ENCODE measurements around the gene AAMP.

Gene AAMP

GRCh38 chr2:218301176-218301819 lies 31.4 kb upstream of the AAMP start:
- Mint-ChIP-seq H3K27ac (no peak overlapping the region), H3K36me3 (no peaks in the 10 kb centered on the region), H3K4me3 (no peak overlapping the region), H3K4me1 (ENCODE audit: low read depth) (peaks cover 5% of the 10 kb centered on the region), H3K27me3 (no peaks in the 10 kb centered on the region), H3K9me3 (ENCODE audit: low read depth) (no peaks in the 10 kb centered on the region)

GRCh38 chr2:218300141-218300540 lies 30.2 kb upstream of the AAMP start:
- Mint-ChIP-seq H3K4me3 (no peak overlapping the region), H3K27ac (no peak overlapping the region), H3K27me3 (no peaks in the 10 kb centered on the region), H3K36me3 (no peaks in the 10 kb centered on the region), H3K9me3 (ENCODE audit: low read depth) (no peaks in the 10 kb centered on the region), H3K4me1 (ENCODE audit: low read depth) (peaks cover 5% of the 10 kb centered on the region)

GRCh38 chr2:218298314-218298875 lies 28.5 kb upstream of the AAMP start:
- Mint-ChIP-seq H3K27ac (no peak overlapping the region), H3K9me3 (ENCODE audit: low read depth) (no peaks in the 10 kb centered on the region), H3K27me3 (no peaks in the 10 kb centered on the region), H3K36me3 (no peaks in the 10 kb centered on the region), H3K4me1 (ENCODE audit: low read depth) (peaks cover 9% of the 10 kb centered on the region), H3K4me3 (no peak overlapping the region)

GRCh38 chr2:218296847-218297246 lies 26.9 kb upstream of the AAMP start:
- no peaks in the 10 kb centered on the region for H3K36me3 Mint-ChIP-seq
- no peak overlapping the region for H3K27ac Mint-ChIP-seq
- peaks cover 16% of the 10 kb centered on the region for H3K4me1 Mint-ChIP-seq (ENCODE audit: low read depth)
- no peaks in the 10 kb centered on the region for H3K9me3 Mint-ChIP-seq (ENCODE audit: low read depth)
- no peaks in the 10 kb centered on the region for H3K27me3 Mint-ChIP-seq
- H3K4me3 Mint-ChIP-seq = no peak overlapping the region

GRCh38 chr2:218296200-218296599 lies 26.3 kb upstream of the AAMP start:
- Mint-ChIP-seq H3K4me1 (ENCODE audit: low read depth) (peaks cover 15% of the 10 kb centered on the region), H3K27me3 (no peaks in the 10 kb centered on the region), H3K27ac (no peak overlapping the region), H3K36me3 (no peaks in the 10 kb centered on the region), H3K9me3 (ENCODE audit: low read depth) (no peaks in the 10 kb centered on the region), H3K4me3 (no peak overlapping the region)

GRCh38 chr2:218295029-218295428 lies 25.1 kb upstream of the AAMP start:
- Mint-ChIP-seq H3K27ac (no peak overlapping the region), H3K4me1 (ENCODE audit: low read depth) (peaks cover 24% of the 10 kb centered on the region), H3K4me3 (no peak overlapping the region), H3K9me3 (ENCODE audit: low read depth) (no peaks in the 10 kb centered on the region), H3K36me3 (no peaks in the 10 kb centered on the region), H3K27me3 (no peaks in the 10 kb centered on the region)

- Mint-ChIP-seq H3K27ac (no peak overlapping the region), H3K4me1 (ENCODE audit: low read depth) (peaks cover 30% of the 10 kb centered on the region), H3K27me3 (no peaks in the 10 kb centered on the region), H3K4me3 (no peak overlapping the region), H3K36me3 (no peaks in the 10 kb centered on the region), H3K9me3 (ENCODE audit: low read depth) (no peaks in the 10 kb centered on the region)
These were observed 24.6 kb upstream of the AAMP start for GRCh38 chr2:218294430-218295022.

GRCh38 chr2:218293715-218294429 lies 23.9 kb upstream of the AAMP start:
- peak overlapping the region; percentile 13 for H3K4me3 Mint-ChIP-seq
- no peaks in the 10 kb centered on the region for H3K9me3 Mint-ChIP-seq (ENCODE audit: low read depth)
- H3K36me3 Mint-ChIP-seq = no peaks in the 10 kb centered on the region
- no peak overlapping the region for H3K27ac Mint-ChIP-seq
- no peaks in the 10 kb centered on the region for H3K27me3 Mint-ChIP-seq
- H3K4me1 Mint-ChIP-seq (ENCODE audit: low read depth) = peaks cover 36% of the 10 kb centered on the region

GRCh38 chr2:218292048-218293014 lies 22.4 kb upstream of the AAMP start, which contains the start of gene TMBIM1:
Gene TMBIM1 (minus strand): TSS chr2:218292503. CDS start chr2:218282141, 10,362 bp downstream.
- peak within 1 kb of the TSS; percentile 89 for H3K4me3 Mint-ChIP-seq
- H3K27me3 Mint-ChIP-seq = no peaks in the 10 kb centered on the region
- H3K36me3 Mint-ChIP-seq = no peaks in the 10 kb centered on the region
- peaks cover 49% of the 10 kb centered on the region for H3K4me1 Mint-ChIP-seq (ENCODE audit: low read depth)
- H3K9me3 Mint-ChIP-seq (ENCODE audit: low read depth) = no peaks in the 10 kb centered on the region
- peak within 1 kb of the TSS; percentile 90 for H3K27ac Mint-ChIP-seq

GRCh38 chr2:218291318-218292047 lies 21.5 kb upstream of the AAMP start:
- Mint-ChIP-seq H3K9me3 (ENCODE audit: low read depth) (no peaks in the 10 kb centered on the region), H3K36me3 (no peaks in the 10 kb centered on the region), H3K4me3 (peak overlapping the region; percentile 89)

GRCh38 chr2:218290316-218291261 lies 20.7 kb upstream of the AAMP start:
- Mint-ChIP-seq H3K4me3 (peak overlapping the region; percentile 89), H3K4me1 (ENCODE audit: low read depth) (peaks cover 66% of the 10 kb centered on the region), H3K36me3 (no peaks in the 10 kb centered on the region), H3K9me3 (ENCODE audit: low read depth) (no peaks in the 10 kb centered on the region), H3K27me3 (no peaks in the 10 kb centered on the region), H3K27ac (peak overlapping the region; percentile 90)

More at GRCh38 chr2:218291318-218292047, 21.5 kb upstream of the AAMP start:
- H3K27ac Mint-ChIP-seq = peak overlapping the region; percentile 90
- H3K27me3 Mint-ChIP-seq = no peaks in the 10 kb centered on the region
- peaks cover 57% of the 10 kb centered on the region for H3K4me1 Mint-ChIP-seq (ENCODE audit: low read depth)

- Mint-ChIP-seq H3K4me1 (ENCODE audit: low read depth) (peaks cover 74% of the 10 kb centered on the region), H3K9me3 (ENCODE audit: low read depth) (no peaks in the 10 kb centered on the region), H3K27ac (peak overlapping the region; percentile 90), H3K4me3 (peak overlapping the region; percentile 89), H3K36me3 (no peaks in the 10 kb centered on the region), H3K27me3 (no peaks in the 10 kb centered on the region)
These were observed 19.8 kb upstream of the AAMP start for GRCh38 chr2:218289639-218290315.

Data from activated naive CD8-positive, alpha-beta T cell (primary cell).